ENCODE data around the gene ADAMTS12.

Gene ADAMTS12

DNA sequence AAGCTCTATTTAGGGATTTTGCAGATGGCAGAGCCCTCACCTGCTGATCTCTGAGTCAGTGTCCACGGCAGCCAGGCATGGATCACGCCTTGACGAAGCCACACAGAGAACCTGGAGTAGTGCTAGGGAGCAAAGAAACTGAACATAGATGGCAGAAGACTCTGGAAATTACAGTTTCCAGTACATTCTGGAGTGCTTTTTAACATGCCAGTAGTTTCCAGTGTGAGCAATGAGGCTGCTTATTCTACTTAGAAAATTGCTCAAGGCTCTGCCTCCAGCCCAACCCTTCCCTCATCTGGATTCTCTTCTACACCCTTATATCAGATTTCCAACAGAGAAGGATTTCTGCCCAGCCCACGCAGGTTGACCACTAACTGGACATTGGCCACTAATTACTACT lies 203.3 kb downstream of the ADAMTS12 start:
- TF ChIP-seq, protein P1, sequence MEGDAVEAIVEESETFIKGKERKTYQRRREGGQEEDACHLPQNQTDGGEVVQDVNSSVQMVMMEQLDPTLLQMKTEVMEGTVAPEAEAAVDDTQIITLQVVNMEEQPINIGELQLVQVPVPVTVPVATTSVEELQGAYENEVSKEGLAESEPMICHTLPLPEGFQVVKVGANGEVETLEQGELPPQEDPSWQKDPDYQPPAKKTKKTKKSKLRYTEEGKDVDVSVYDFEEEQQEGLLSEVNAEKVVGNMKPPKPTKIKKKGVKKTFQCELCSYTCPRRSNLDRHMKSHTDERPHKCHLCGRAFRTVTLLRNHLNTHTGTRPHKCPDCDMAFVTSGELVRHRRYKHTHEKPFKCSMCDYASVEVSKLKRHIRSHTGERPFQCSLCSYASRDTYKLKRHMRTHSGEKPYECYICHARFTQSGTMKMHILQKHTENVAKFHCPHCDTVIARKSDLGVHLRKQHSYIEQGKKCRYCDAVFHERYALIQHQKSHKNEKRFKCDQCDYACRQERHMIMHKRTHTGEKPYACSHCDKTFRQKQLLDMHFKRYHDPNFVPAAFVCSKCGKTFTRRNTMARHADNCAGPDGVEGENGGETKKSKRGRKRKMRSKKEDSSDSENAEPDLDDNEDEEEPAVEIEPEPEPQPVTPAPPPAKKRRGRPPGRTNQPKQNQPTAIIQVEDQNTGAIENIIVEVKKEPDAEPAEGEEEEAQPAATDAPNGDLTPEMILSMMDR (IDR thresholded peaks at IDR 0.05; ENCODE audit: low read depth, low read length), result no peak
- H3K4me3 ChIP-seq (ENCODE audit: low read depth, low read length), result no peak overlapping the region

DNA sequence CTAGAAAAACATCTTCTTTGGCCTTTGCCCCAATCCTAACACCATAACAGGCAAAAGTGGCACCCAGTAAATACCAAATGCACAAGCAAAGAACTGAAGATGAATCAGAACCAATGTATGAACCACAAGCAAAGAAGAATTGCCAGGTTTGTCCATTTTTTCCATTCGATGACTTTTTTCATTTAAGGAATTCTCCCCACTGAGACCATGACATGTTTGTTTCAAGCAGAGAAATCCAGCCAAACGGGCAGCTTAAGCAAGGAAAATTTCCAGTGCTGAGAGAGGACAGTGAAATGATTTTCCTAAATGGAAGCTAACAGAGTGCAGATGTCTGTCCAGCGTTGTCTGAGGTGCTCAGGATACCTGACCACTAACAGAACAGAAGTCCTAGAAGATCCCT lies 203.7 kb downstream of the ADAMTS12 start:
- TF ChIP-seq, protein P1 (IDR thresholded peaks at IDR 0.05; ENCODE audit: low read depth, low read length), result no peak

DNA sequence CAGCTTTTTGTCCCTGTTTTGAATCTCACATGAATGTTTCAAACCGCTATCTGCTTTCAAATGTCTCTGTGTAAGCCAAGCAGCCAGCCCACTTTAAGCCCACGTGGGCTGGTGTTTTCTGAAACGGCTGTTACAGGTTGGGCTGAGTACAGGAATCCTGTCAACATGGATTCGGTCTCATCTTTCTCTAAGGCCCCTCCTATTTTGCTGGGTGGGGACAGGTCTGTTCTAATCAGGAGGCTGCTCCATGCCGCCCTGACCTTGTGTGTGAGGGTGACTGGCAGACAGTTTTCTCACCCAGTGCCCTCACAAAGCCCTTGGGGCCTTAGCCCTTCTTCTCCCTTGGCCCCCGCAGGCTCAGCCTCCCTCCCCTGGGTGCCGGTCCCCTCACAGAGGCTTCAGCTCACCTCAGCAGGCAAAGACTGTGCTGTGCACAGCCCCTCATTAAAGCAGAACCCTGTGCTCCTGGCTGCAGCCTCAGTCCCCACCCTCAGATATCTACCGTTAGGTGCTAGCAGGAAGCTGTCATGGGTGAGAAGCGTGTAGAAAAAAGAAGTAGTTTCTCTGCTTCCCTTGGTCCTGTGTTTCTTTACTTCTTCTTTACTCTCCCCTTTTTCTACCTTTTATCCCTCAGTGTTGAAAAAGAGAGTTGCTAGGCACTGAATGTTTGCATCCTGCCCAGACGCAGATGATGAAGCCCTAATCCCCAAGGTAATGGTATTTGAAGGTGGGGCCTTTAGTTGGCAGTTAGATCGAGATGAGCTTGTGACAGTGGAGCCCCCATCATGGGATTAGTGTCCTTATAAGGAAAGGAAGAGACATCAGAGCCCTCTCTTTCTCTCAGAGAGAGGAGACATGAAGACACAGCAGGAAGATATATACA lies 205.7 kb downstream of the ADAMTS12 start:
- no peak overlapping the region for H3K4me3 ChIP-seq (ENCODE audit: low read depth, low read length)
- TF ChIP-seq, protein P1 (IDR thresholded peaks at IDR 0.05; ENCODE audit: low read depth, low read length), result no peak

More for the DNA sequence above, 203.7 kb downstream of the ADAMTS12 start:
- H3K4me3 ChIP-seq (ENCODE audit: low read depth, low read length), result no peak overlapping the region

DNA sequence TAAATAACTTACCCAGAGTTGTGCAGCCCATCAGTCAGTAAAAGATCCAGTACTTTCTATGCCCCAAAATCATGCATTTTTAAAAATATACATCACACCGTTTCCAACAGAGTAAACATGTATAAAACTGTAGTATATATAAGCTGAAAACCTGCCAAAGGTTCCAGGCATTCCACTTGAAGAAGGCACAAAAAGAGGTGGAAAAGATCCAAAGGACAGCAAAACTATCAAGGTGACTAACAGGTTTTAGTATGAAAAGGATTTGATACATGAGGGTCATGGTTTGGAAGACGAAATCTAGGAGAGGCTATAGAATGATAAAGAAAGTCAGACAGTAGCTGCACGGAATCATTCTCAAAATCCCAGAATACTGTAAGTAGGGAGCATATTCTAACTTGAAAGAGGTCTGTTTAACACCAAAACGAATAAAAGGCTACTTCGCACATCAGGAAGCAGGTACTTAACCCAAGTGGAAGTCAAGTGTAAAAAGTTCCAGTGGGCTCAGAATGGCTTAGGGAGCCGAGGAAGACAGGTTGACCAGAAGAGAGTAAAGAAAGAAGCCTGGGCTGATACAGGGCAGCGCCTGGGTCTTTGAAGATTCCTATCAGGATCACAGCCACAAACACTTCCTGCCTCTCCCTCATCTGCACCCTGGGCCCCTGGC lies 207.2 kb downstream of the ADAMTS12 start:
- TF ChIP-seq, protein P1 (IDR thresholded peaks at IDR 0.05; ENCODE audit: low read depth, low read length), result no peak
- H3K4me3 ChIP-seq (ENCODE audit: low read depth, low read length), result no peak overlapping the region

DNA sequence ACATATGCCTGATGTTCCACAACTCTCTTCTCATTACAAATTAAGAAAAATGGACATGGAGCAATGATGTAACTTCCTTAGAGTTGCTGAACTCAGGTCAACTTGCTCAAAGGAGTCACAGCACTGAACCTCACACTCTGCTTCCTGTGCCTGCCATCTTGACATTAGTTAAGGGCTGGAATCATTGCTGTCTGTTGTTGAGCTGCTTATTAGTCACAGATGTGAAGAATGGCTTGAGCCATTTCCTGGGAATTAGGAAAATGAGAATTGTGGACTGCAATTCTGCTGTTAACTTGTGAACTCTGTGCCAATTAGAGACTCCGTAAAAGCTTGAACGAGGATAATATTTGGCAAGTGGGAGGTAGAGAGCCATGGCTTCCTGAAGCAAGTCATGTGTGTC lies 212.0 kb downstream of the ADAMTS12 start:
- no peak overlapping the region for H3K4me3 ChIP-seq (ENCODE audit: low read depth, low read length)
- TF ChIP-seq, protein P1 (IDR thresholded peaks at IDR 0.05; ENCODE audit: low read depth, low read length), result no peak

DNA sequence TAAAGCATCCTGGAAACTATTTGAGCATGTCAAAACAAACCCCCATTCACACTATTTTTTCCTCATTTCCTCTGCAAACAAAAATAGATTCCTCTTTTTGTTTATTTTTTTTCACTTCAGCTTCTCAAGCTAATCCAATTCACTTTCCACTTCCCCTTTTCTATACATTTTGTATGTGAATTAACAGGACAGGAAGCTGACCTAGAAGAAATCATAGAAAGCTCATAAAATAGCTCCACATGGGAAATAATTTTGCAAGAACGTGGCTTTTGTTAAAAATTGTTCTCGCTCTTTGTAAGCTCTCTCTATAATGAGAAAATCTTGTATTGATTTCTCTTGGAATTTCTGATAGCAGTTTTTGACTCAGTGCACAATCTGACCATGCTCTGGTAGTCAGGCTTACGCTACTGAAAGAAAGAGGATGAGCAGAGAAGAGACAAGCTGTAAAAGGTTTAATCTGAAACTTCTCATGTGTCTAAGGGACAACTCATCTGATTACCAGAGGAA lies 215.8 kb downstream of the ADAMTS12 start:
- TF ChIP-seq, protein P1 (IDR thresholded peaks at IDR 0.05; ENCODE audit: low read depth, low read length), result no peak

More for the DNA sequence above, 215.8 kb downstream of the ADAMTS12 start:
- H3K4me3 ChIP-seq (ENCODE audit: low read depth, low read length), result no peak overlapping the region
